GM19467 (cell line): Measurements from ENCODE around the gene APOBEC3G.
"Not testable (repeated sequence)": the region's sequence is repeated elsewhere in the genome, so short reads cannot be mapped to it uniquely, and the experiment has no call there.

Source experiments
- ATAC-seq: cut with Tn5 transposase; IDR thresholded peaks from one replicate; pipeline ENCODE4 v1.9.1; 2021; ENCODE audit warnings: mild to moderate bottlenecking, moderate library complexity; ENCODE audit not compliant: unreplicated experiment

APOBEC3G gene

GRCh38 chr22:39077026-39077840 lies at the start of gene APOBEC3G:
APOBEC3G (plus strand) TSS chr22:39077275; CDS start chr22:39077362, 87 bp downstream.
- peak; percentile 70 for ATAC-seq

- ATAC-seq, result no peak
These were observed 49.4 kb upstream of the APOBEC3G start for GRCh38 chr22:39027717-39028116.

DNA sequence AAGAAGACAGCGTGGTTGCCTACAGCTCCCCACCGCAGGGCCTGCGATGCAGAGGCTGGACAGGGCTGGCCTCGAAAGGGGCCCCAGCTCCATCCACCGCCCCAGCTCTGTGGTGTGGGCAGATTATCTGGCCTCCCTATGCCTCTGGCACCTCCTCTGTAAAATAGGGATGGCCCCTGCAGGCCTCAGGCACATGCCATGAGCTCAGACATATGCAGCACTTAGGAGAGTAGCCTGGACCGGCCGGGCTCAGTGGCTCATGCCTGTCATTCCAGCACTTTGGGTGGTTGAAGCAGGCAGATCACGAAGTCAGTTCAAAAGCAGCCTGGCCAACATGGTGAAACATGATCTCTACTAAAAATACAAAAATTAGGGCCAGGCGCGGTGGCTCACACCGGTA lies 48.8 kb upstream of the APOBEC3G start:
- no peak for ATAC-seq

DNA sequence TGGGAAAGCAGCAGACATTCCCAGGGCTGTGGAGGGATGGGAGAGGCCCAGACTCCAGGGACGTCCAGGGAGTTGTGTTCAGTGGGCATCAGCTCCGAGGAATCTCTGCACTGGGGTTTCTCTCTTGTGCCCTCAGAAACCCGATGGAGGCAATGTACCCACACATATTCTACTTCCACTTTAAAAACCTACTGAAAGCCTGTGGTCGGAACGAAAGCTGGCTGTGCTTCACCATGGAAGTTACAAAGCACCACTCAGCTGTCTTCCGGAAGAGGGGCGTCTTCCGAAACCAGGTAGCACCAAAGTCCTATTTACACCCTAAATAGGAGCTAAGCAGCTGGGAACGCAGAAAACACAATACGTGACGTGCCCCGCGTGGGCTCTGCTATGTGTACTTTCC lies 47.8 kb upstream of the APOBEC3G start:
- ATAC-seq, result no peak

GRCh38 chr22:39030705-39031104 lies 46.4 kb upstream of the APOBEC3G start:
- ATAC-seq, result no peak

DNA sequence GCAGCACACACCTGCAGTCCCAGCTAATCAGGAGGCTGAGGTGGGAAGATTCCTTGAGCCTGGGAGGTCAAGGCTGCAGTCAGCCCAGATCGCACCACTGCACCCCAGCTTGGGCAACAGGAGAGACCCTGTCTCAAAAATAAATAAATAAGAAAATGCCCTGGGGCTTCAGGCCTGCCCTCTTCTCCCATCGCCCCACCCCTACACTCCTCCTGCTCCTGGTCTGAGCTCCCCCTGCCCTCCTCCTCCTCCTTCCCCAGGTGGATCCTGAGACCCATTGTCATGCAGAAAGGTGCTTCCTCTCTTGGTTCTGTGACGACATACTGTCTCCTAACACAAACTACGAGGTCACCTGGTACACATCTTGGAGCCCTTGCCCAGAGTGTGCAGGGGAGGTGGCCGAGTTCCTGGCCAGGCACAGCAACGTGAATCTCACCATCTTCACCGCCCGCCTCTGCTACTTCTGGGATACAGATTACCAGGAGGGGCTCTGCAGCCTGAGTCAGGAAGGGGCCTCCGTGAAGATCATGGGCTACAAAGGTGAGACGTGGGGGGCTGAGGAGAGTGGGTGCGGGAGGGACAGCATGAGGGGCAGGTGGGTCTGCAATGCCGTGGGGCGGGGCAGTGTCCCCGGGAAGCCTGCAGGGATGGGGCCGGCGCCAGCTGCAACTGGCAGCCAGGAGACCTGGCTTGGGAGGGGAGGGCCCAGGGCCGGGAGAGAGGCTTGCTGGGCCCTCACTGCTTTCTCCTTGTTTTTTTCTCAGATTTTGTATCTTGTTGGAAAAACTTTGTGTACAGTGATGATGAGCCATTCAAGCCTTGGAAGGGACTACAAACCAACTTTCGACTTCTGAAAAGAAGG lies 45.4 kb upstream of the APOBEC3G start:
- not testable (repeated sequence) for ATAC-seq

- ATAC-seq, result not testable (repeated sequence)
These were observed 40.0 kb upstream of the APOBEC3G start for GRCh38 chr22:39037071-39037470.

GRCh38 chr22:39039306-39040126 lies 37.6 kb upstream of the APOBEC3G start:
- ATAC-seq, result no peak

GRCh38 chr22:39040155-39040537 lies 36.9 kb upstream of the APOBEC3G start:
- not testable (repeated sequence) for ATAC-seq

DNA sequence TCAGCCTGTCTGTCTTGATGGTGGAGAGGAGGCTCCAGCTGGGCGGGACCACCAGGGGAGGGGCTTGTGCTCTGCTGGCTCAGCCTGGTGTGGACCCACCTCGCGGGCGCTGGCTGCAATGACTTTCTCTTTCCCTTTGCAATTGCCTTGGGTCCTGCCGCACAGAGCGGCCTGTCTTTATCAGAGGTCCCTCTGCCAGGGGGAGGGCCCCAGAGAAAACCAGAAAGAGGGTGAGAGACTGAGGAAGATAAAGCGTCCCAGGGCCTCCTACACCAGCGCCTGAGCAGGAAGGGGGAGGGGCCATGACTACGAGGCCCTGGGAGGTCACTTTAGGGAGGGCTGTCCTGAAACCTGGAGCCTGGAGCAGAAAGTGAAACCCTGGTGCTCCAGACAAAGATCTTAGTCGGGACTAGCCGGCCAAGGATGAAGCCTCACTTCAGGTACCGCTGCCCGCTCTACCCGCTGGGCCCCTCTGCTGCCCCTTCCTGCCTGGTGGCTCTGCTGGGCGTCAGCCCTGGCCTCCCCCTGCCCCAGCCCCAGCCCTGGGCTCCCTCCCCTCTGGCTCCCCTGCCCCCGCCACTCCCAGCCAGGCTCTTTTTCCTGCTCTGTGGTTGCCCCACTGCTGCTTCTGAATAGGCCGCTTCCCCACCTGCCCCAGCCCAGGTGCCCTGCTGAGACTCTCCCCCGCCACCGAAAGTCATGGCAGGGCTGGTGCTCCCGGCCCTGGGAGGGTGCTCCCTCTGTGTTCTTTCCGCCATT lies 36.4 kb upstream of the APOBEC3G start, which contains the start of gene APOBEC3F:
TSS of gene APOBEC3F (plus strand) at position 327 of the 759 bp plus-strand sequence. CDS start at position 424, 97 bp downstream.
- peak; percentile 84 for ATAC-seq

GRCh38 chr22:39041908-39042307 lies 35.2 kb upstream of the APOBEC3G start:
- no peak for ATAC-seq

DNA sequence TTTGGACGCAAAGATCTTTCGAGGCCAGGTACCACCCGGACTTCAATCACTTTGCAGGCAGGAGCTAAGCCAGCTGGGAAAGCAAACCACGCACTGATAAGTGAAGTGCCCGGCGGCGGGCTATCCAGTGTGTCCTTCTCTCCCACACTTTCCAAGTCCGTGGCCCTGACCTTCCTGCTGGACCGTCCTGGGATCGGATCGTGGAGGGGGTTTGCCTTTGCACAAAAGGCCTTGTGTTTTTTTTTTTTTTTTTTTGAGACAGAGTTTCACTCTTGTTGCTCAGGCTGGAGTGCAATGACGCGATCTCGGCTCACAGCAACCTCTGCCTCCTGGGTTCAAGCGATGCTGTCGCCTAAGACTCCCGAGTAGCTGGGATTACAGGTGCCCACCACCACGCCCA lies 34.0 kb upstream of the APOBEC3G start:
- not testable (repeated sequence) for ATAC-seq

- not testable (repeated sequence) for ATAC-seq
These were observed 31.9 kb upstream of the APOBEC3G start for GRCh38 chr22:39045136-39045535.

DNA sequence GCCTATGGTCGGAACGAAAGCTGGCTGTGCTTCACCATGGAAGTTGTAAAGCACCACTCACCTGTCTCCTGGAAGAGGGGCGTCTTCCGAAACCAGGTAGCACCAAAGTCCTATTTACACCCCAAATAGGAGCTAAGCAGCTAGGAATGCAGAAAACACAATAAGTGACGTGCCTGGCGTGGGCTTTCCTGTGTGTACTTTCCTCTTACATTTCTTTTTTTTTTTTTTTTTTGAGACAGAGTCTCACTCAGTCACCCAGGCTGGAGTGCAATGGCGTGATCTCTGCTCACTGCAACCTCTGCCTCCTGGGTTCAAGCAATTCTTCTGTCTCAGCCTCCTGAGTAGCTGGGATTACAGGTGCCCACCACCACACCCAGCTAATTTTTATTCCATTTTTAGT lies 27.6 kb upstream of the APOBEC3G start:
- ATAC-seq, result not testable (repeated sequence)

GRCh38 chr22:39051844-39052495 lies 25.1 kb upstream of the APOBEC3G start:
- ATAC-seq, result not testable (repeated sequence)

DNA sequence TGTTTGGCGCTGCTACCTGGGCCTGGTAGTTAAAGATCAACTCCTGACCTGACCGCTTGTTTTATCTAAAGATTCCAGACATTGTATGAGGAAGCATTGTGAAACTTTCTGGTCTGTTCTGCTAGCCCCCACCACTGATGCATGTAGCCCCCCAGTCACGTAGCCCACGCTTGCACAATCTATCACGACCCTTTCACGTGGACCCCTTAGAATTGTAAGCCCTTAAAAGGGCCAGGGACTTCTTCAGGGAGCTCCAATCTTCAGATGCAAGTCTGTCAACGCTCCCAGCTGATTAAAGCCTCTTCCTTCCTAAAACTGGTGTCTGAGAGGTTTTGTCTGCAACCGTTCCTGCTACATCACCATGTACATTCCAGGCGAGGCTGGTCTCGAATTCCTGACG lies 21.4 kb upstream of the APOBEC3G start:
- ATAC-seq, result no peak

DNA sequence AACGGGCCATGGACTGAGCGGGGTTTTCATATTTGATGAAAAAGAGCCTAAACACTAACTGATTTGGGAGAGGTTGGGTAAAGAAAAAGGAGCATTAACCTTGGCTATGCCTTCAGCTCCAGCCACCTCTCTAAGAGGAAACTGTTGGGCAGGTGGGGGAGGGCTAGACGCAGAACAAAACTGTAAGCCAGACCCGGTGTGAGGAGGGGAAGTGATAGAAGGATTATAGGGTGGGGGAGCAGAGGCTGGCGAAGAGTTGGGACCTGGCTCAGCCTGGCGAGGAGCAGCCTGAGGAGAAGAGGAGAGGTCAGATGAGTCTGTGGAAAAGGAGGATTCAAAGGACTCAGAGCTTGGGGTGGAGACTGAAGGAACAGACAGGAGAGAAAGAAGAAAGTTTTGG lies 15.8 kb upstream of the APOBEC3G start:
- ATAC-seq, result not testable (repeated sequence)

DNA sequence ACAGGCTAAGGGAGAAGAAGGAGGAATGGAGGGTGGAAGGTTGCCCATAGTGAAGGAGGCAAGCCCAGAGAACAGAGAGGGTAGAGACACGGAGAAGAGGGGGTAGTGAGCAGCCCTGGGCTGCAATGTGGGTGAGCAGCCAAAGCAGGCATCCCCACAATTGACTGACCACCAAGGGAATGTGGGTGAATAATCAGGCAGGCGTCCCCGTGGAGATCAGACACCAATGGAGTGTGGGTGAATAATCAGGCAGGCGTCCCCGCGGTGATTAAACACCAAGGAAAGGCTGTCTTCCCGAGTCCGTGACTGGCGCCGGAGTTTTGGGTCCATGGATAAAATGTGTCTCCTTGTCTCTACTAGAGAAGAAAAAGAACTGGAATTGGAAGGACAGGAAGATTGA lies 15.1 kb upstream of the APOBEC3G start:
- ATAC-seq, result not testable (repeated sequence)

DNA sequence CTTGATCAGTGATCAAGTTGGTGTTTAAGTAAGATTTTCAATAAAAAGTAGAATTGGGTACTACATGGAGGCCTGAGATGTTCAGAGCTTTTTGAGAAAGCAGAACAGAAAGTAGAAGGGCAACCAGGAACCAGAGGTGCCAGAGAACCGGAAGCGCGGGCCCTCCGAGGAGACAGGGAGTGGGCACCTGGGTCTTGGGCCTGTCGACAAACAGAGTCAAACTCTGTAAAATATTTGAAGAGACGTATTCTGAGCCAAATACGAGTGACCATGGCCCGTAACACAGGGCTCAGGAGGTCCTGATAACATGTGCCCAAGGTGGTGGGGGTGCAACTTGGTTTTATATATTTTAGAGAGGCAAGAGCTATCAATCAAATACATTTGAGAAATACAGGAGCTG lies 13.2 kb upstream of the APOBEC3G start:
- ATAC-seq, result not testable (repeated sequence)
